SU-DHL-6 (cell line): ENCODE measurements around the gene EYS.

ENCODE experiments used
- H2AFZ ChIP-seq: fragments of 200-600 bp; sonication (generic); 2 replicates; pipeline ENCODE4 v1.6.1; 2014; ENCODE audit warnings: low read depth, mild to moderate bottlenecking, moderate library complexity, mixed read lengths, antibody characterized with exemption, low read length; ENCODE audit not compliant: severe bottlenecking
- H3F3A ChIP-seq: fragments of 200-600 bp; shearing (Covaris generic); 2 replicates; pipeline ENCODE4 v1.6.0; 2016; ENCODE audit warnings: antibody characterized with exemption, mild to moderate bottlenecking; ENCODE audit not compliant: insufficient read depth
- H3K27ac ChIP-seq: fragments of 200-600 bp; sonication (generic); 2 replicates; pipeline ENCODE4 v1.5.1; 2016; ENCODE audit warnings: low read depth, mild to moderate bottlenecking, low read length, moderate library complexity, mixed read lengths
- H3K27me3 ChIP-seq: fragments of 200-600 bp; sonication (generic), shearing (Covaris generic); 2 replicates; pipeline ENCODE4 v1.6.0; 2014; ENCODE audit warnings: mild to moderate bottlenecking, low read length
- H3K36me3 ChIP-seq: fragments of 200-600 bp; sonication (generic); 2 replicates; pipeline ENCODE4 v1.6.1; 2014; ENCODE audit warnings: mild to moderate bottlenecking, low read length, mixed read lengths
- H3K4me2 ChIP-seq: fragments of 300-600, 200-600 bp; shearing (Covaris generic), sonication (generic); 2 replicates; pipeline ENCODE4 v1.6.0; 2014; ENCODE audit warnings: low read length, low read depth, mild to moderate bottlenecking; ENCODE audit not compliant: poor library complexity, severe bottlenecking
- H3K4me3 ChIP-seq: fragments of 200-600 bp; sonication (generic); 2 replicates; pipeline ENCODE4 v1.5.1; 2014; ENCODE audit warnings: antibody characterized with exemption, low read length, mild to moderate bottlenecking, mixed read lengths; ENCODE audit not compliant: insufficient read depth, poor library complexity, severe bottlenecking
- H3K79me2 ChIP-seq: fragments of 200-600 bp; sonication (generic); 2 replicates; pipeline ENCODE4 v1.6.1; 2014; ENCODE audit warnings: mild to moderate bottlenecking, low read length, moderate library complexity; ENCODE audit not compliant: insufficient read depth
- H3K9ac ChIP-seq: fragments of 200-600 bp; sonication (generic); 2 replicates; pipeline ENCODE4 v1.7.0; 2014; ENCODE audit warnings: mild to moderate bottlenecking, low read length
- H3K9me2 ChIP-seq: fragments of 200-600 bp; sonication (generic); replicated peaks from 2 replicates; pipeline ENCODE4 v1.6.1; 2014; ENCODE audit warnings: low read length; ENCODE audit not compliant: insufficient read depth
- H3K9me3 ChIP-seq: fragments of 200-600 bp; sonication (generic); 2 replicates; pipeline ENCODE4 v1.6.1; 2014; ENCODE audit warnings: low read length, mixed read lengths; ENCODE audit not compliant: insufficient read depth
- H4K20me1 ChIP-seq: fragments of 200-600 bp; sonication (generic); 2 replicates; pipeline ENCODE4 v1.6.1; 2014; ENCODE audit warnings: low read depth, mild to moderate bottlenecking, antibody characterized with exemption, low read length, moderate library complexity, mixed read lengths
- EZH2phosphoT487 ChIP-seq: fragments of 200-600 bp; sonication (generic), shearing (Covaris generic); conservative IDR thresholded peaks from 2 replicates; pipeline ENCODE4 v1.6.1; 2018; ENCODE audit warnings: mild to moderate bottlenecking, antibody characterized with exemption, low read length, moderate library complexity, mixed read lengths
- TF ChIP-seq, protein P1 (sequence below): fragments of 200-600 bp; sonication (generic); IDR thresholded peaks from one replicate; pipeline ENCODE4 v1.5.1; 2017; ENCODE audit warnings: antibody characterized with exemption, mild to moderate bottlenecking, low read length, moderate library complexity; ENCODE audit not compliant: insufficient read depth, poor library complexity, severe bottlenecking

EYS gene

DNA sequence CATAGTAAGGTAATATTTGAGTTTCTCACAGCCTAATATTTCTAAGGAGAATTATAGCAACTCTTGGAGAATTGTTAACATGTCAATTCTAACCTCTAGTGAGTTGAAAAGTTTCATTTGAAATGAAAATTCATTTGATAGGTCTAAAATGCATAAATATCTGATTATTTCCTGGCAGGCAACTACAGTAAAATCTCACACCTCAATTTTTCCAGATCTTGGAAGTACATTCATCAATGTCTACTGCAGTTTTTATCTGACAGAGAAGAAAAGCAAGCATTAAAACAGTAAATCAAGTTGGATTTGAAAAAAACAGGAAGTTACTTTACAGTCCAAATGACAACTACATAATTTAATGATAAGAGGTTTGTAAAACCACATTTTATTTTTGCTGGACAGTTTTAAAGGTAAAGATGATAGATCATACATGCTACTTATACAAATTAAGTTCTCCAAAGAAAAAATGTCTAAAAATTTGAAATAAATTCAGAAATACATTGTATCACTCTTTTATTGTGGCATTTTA is 631.3 kb downstream of the EYS start:
- TF ChIP-seq EZH2phosphoT487 = no peak
- TF ChIP-seq, protein P1, sequence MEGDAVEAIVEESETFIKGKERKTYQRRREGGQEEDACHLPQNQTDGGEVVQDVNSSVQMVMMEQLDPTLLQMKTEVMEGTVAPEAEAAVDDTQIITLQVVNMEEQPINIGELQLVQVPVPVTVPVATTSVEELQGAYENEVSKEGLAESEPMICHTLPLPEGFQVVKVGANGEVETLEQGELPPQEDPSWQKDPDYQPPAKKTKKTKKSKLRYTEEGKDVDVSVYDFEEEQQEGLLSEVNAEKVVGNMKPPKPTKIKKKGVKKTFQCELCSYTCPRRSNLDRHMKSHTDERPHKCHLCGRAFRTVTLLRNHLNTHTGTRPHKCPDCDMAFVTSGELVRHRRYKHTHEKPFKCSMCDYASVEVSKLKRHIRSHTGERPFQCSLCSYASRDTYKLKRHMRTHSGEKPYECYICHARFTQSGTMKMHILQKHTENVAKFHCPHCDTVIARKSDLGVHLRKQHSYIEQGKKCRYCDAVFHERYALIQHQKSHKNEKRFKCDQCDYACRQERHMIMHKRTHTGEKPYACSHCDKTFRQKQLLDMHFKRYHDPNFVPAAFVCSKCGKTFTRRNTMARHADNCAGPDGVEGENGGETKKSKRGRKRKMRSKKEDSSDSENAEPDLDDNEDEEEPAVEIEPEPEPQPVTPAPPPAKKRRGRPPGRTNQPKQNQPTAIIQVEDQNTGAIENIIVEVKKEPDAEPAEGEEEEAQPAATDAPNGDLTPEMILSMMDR = no peak
- Histone ChIP-seq H3K9ac (no peak overlapping the region), H3K27me3 (no peaks in the 10 kb centered on the region), H3K36me3 (no peaks in the 10 kb centered on the region), H3K4me3 (no peak overlapping the region), H3K4me2 (no peak overlapping the region), H3K9me2 (no peaks in the 10 kb centered on the region), H4K20me1 (no peaks in the 10 kb centered on the region), H3F3A (no peaks in the 10 kb centered on the region), H3K9me3 (no peaks in the 10 kb centered on the region), H3K27ac (no peak overlapping the region), H2AFZ (no peak overlapping the region), H3K79me2 (no peaks in the 10 kb centered on the region)

DNA sequence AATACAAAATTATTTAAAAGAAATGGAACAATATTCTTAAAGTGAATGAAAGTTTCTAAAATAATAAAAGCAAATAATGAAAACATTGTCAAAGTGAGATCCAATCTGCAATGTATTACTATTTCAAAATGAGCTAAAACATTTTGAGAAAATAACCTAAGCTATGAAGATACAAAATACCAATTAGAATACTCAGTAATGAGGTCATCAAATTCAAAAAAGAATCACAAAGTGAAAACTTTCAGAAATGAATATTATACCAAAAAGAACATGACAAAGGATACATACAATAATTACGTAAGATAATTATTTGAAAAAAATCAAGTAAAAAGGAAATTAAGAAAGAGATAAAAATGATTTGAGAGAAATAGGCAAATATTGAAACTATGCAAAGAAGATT is 634.5 kb downstream of the EYS start:
- Histone ChIP-seq H3K4me3 (no peak overlapping the region), H3F3A (no peaks in the 10 kb centered on the region), H3K9me2 (no peaks in the 10 kb centered on the region), H3K27ac (no peak overlapping the region), H3K9me3 (no peaks in the 10 kb centered on the region), H3K36me3 (no peaks in the 10 kb centered on the region), H4K20me1 (no peaks in the 10 kb centered on the region), H2AFZ (no peak overlapping the region), H3K4me2 (no peak overlapping the region), H3K27me3 (no peaks in the 10 kb centered on the region), H3K79me2 (no peaks in the 10 kb centered on the region), H3K9ac (no peak overlapping the region)
- TF ChIP-seq EZH2phosphoT487 = no peak
- TF ChIP-seq, protein P1 = no peak

- H3K4me3 ChIP-seq = no peak overlapping the region
- no peaks in the 10 kb centered on the region for H3K36me3 ChIP-seq
- H3K9me2 ChIP-seq = no peaks in the 10 kb centered on the region
- H3K9ac ChIP-seq = no peak overlapping the region
- no peaks in the 10 kb centered on the region for H3K9me3 ChIP-seq
- H3K27me3 ChIP-seq = no peaks in the 10 kb centered on the region
- H4K20me1 ChIP-seq = no peaks in the 10 kb centered on the region
- H2AFZ ChIP-seq = no peak overlapping the region
- H3K4me2 ChIP-seq = no peak overlapping the region
- no peaks in the 10 kb centered on the region for H3F3A ChIP-seq
- H3K79me2 ChIP-seq = no peaks in the 10 kb centered on the region
- TF ChIP-seq, protein P1 = no peak
- no peak for TF ChIP-seq EZH2phosphoT487
- no peak overlapping the region for H3K27ac ChIP-seq
Observed at GRCh38 chr6:65071480-65071879, 635.5 kb downstream of the EYS start.
